Neural cell (in vitro differentiated cells): ENCODE data around the gene CEMP1. TPM values are rescaled to one million over a fixed set of nuclear protein-coding genes. Genes with fewer than 3 reads are reported as not detected.

ENCODE experiments used
- H2AFZ ChIP-seq: fragments of 200-600, 300-800 bp; sonication (generic), shearing (Covaris generic); 2 replicates; pipeline ENCODE4 v1.6.0; 2014; ENCODE audit warnings: low read depth, mild to moderate bottlenecking, antibody characterized with exemption, low read length, moderate library complexity
- H3F3A ChIP-seq: fragments of 200-600 bp; shearing (Covaris generic); 2 replicates; pipeline ENCODE4 v1.6.1; 2016; ENCODE audit warnings: mild to moderate bottlenecking, moderate library complexity, mixed read lengths, antibody characterized with exemption, low read length; ENCODE audit not compliant: insufficient read depth, poor library complexity, severe bottlenecking
- H3K27ac ChIP-seq: fragments of 200-600, 300-800 bp; sonication (generic), shearing (Covaris generic); 2 replicates; pipeline ENCODE4 v1.5.1; 2014; ENCODE audit warnings: mild to moderate bottlenecking, low read length, moderate library complexity
- H3K27me3 ChIP-seq: fragments of 300-800, 200-600 bp; sonication (generic), shearing (Covaris generic); 2 replicates; pipeline ENCODE4 v1.6.0; 2014; ENCODE audit warnings: mild to moderate bottlenecking, low read depth, low read length, moderate library complexity; ENCODE audit not compliant: insufficient read depth
- H3K36me3 ChIP-seq: fragments of 300-800, 200-600 bp; sonication (generic), shearing (Covaris generic); 2 replicates; pipeline ENCODE4 v1.5.1; 2014; ENCODE audit warnings: mild to moderate bottlenecking, antibody characterized with exemption, low read length, moderate library complexity; ENCODE audit not compliant: insufficient read depth
- H3K4me2 ChIP-seq: fragments of 300-800, 200-600 bp; sonication (generic), shearing (Covaris generic); 2 replicates; pipeline ENCODE4 v1.6.0; 2014; ENCODE audit warnings: mild to moderate bottlenecking, low read length
- H3K4me3 ChIP-seq: fragments of 300-800, 200-600 bp; sonication (generic), shearing (Covaris generic); 2 replicates; pipeline ENCODE4 v1.5.1; 2014; ENCODE audit warnings: mild to moderate bottlenecking, low read length, moderate library complexity
- H3K79me2 ChIP-seq: fragments of 200-600 bp; shearing (Covaris generic); replicated peaks from 2 replicates; pipeline ENCODE4 v1.6.0; 2014; ENCODE audit warnings: mild to moderate bottlenecking, low read length, moderate library complexity; ENCODE audit not compliant: insufficient read depth
- H3K9ac ChIP-seq: fragments of 300-800, 200-600 bp; sonication (generic), shearing (Covaris generic); 2 replicates; pipeline ENCODE4 v1.6.1; 2016; ENCODE audit warnings: mild to moderate bottlenecking, low read length, mixed read lengths
- H3K9me2 ChIP-seq: fragments of 200-600 bp; shearing (Covaris generic); 2 replicates; pipeline ENCODE4 v1.6.1; 2016; ENCODE audit warnings: mild to moderate bottlenecking, low read length, mixed read lengths; ENCODE audit not compliant: insufficient read depth
- H3K9me3 ChIP-seq: fragments of 200-600, 300-800 bp; sonication (generic), shearing (Covaris generic); 2 replicates; pipeline ENCODE4 v1.6.1; 2016; ENCODE audit warnings: mild to moderate bottlenecking, mixed run types, low read length, moderate library complexity, mixed read lengths
- H4K20me1 ChIP-seq: fragments of 200-600 bp; shearing (Covaris generic); 2 replicates; pipeline ENCODE4 v1.6.1; 2016; ENCODE audit warnings: mild to moderate bottlenecking, mixed run types; ENCODE audit not compliant: insufficient read depth
- CTCF ChIP-seq: fragments of 450-650 bp; IDR thresholded peaks from 2 replicates; pipeline ENCODE4 v1.5.1; 2014; ENCODE audit warnings: antibody characterized with exemption, mild to moderate bottlenecking, moderate library complexity; ENCODE audit not compliant: poor library complexity, severe bottlenecking
- EP300 ChIP-seq: fragments of 450-650 bp; conservative IDR thresholded peaks from 2 replicates; pipeline ENCODE4 v1.6.1; 2014; ENCODE audit warnings: antibody characterized with exemption, mild to moderate bottlenecking, moderate library complexity; ENCODE audit not compliant: poor library complexity, severe bottlenecking
- EZH2 ChIP-seq: fragments of 200-600, 300-800 bp; shearing (Covaris generic), sonication (generic); IDR thresholded peaks from 2 replicates; pipeline ENCODE4 v1.6.1; 2014; ENCODE audit warnings: antibody characterized with exemption, low read length, borderline replicate concordance, mild to moderate bottlenecking; ENCODE audit not compliant: insufficient read depth, poor library complexity, severe bottlenecking
- MXI1 ChIP-seq: fragments of 450-650 bp; conservative IDR thresholded peaks from 2 replicates; pipeline ENCODE4 v1.6.1; 2014; ENCODE audit warnings: antibody characterized with exemption, mild to moderate bottlenecking; ENCODE audit not compliant: poor library complexity, severe bottlenecking
- POLR2AphosphoS5 ChIP-seq: IDR thresholded peaks from 2 replicates; pipeline ENCODE4 v1.6.1; 2012
- RAD21 ChIP-seq: fragments of 450-650 bp; conservative IDR thresholded peaks from 2 replicates; pipeline ENCODE4 v1.6.1; 2014; ENCODE audit warnings: antibody characterized with exemption, mild to moderate bottlenecking, moderate library complexity
- REST ChIP-seq: IDR thresholded peaks from 2 replicates; pipeline ENCODE4 v1.6.1; 2012; ENCODE audit warnings: borderline replicate concordance
- SMC3 ChIP-seq: fragments of 450-650 bp; conservative IDR thresholded peaks from 2 replicates; pipeline ENCODE4 v1.6.1; 2014; ENCODE audit warnings: antibody characterized with exemption, mild to moderate bottlenecking, moderate library complexity; ENCODE audit not compliant: poor library complexity
- TAF1 ChIP-seq: IDR thresholded peaks from 2 replicates; pipeline ENCODE4 v1.6.1; 2012; ENCODE audit warnings: low read depth
- polyA plus RNA-seq: library from polyadenylated mRNA; depleted of rRNA; stranded (reverse); fragments of >200 nt; gene quantifications from 2 replicates; pipeline ENCODE4 v1.2.3, GENCODE V29; 2014

Gene CEMP1
- polyA plus RNA-seq, 1 donor from 2014 or later: 0.46 TPM

- H3K9me3 ChIP-seq: no peaks in the 10 kb centered on the region
- no peak overlapping the region for H3K9ac ChIP-seq
- no peak for TF ChIP-seq RAD21
- TF ChIP-seq EP300: no peak
- no peak for TF ChIP-seq CTCF
- no peak for TF ChIP-seq MXI1
- TF ChIP-seq SMC3: no peak
- no peak for TF ChIP-seq POLR2AphosphoS5
- no peak for TF ChIP-seq EZH2
- no peak for TF ChIP-seq REST
- TF ChIP-seq TAF1: no peak
- no peaks in the 10 kb centered on the region for H3K27me3 ChIP-seq
- no peaks in the 10 kb centered on the region for H3K9me2 ChIP-seq
- no peaks in the 10 kb centered on the region for H4K20me1 ChIP-seq
- no peak overlapping the region for H3K4me3 ChIP-seq
- no peak overlapping the region for H2AFZ ChIP-seq
- no peaks in the 10 kb centered on the region for H3K36me3 ChIP-seq
- H3K4me2 ChIP-seq: no peak overlapping the region
- no peak overlapping the region for H3K27ac ChIP-seq
- H3K79me2 ChIP-seq: no peaks in the 10 kb centered on the region
- no peaks in the 10 kb centered on the region for H3F3A ChIP-seq
These were observed 23.5 kb downstream of the CEMP1 start for GRCh38 chr16:2507665-2508064.

- H3K4me3 ChIP-seq: no peak overlapping the region
- no peaks in the 10 kb centered on the region for H4K20me1 ChIP-seq
- H3K36me3 ChIP-seq: no peaks in the 10 kb centered on the region
- H3K9ac ChIP-seq: no peak overlapping the region
- no peaks in the 10 kb centered on the region for H3K27me3 ChIP-seq
- H2AFZ ChIP-seq: no peak overlapping the region
- H3K9me2 ChIP-seq: no peaks in the 10 kb centered on the region
- no peaks in the 10 kb centered on the region for H3F3A ChIP-seq
- H3K27ac ChIP-seq: no peak overlapping the region
- no peaks in the 10 kb centered on the region for H3K79me2 ChIP-seq
- no peaks in the 10 kb centered on the region for H3K9me3 ChIP-seq
- no peak overlapping the region for H3K4me2 ChIP-seq
- TF ChIP-seq EZH2 (no peak), EP300 (no peak), RAD21 (no peak), POLR2AphosphoS5 (no peak), MXI1 (no peak), SMC3 (no peak), CTCF (no peak), REST (no peak), TAF1 (no peak)
These were observed 24.1 kb downstream of the CEMP1 start for GRCh38 chr16:2507052-2507659.
